ENCODE results near the gene TMEM31. TPM values are rescaled to one million over a fixed set of nuclear protein-coding genes. Genes with fewer than 3 reads are reported as not detected.

Gene TMEM31
- total and polyA plus RNA-seq, 2 of the 4 experiments (the other 2 are of a cell fraction): 0.17 TPM; not detected in 1

DNA sequence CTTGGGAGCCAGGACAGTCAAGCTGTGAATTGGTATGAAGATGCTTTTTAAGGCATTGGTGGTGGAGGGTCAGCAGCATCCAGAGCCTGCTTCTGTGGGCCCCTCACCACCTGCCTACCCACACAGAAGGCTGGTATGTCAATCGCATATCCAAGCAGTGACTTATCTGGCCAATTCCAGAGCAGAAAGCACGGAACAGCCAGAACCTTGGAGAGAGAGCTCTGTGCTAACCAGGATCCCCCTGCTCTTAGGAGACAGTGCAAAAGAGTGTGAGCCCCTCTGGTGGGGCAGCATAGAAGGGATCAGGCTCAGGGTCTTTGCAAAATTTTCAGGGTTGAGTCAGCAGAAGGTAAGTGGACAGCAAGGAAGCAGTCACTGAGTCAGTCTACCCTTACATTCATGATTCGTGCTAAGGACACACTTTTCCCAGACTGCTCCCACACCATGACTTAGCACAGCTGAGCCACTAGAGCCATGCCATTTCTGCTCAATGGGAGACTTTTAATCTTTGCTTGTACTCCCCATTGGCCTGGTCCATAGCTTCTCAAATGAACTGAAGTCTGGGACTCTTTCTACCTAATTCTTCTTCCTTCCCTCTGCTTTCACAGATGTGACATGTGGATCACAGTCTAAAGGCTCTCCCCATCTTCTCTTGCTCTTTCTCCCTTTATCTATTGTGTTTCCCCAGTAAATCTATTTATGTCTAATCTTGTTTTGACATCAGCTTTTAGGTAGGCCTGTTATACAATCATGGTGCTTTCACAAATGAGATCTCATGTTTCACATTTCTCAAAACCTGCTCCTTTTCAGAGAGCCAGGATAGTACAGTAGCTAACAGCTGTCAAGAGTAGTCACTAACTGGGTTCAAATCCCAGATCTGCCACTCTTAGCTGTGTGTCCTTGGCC lies 44.3 kb upstream of the TMEM31 start:
- peaks cover 5% of the 10 kb centered on the region for H3K27me3 ChIP-seq (ENCODE audit: control insufficient read depth, insufficient read depth, low read length)
- 50% methylated on average over 1 of the region's 3 CpGs; no CpG with 5 or more reads in 1 of the 2 experiments for WGBS, 2 experiments (ENCODE audit: extremely low coverage in 2 of 2, insufficient read length in 1 of 2)
- no peak overlapping the region for H2BK15ac ChIP-seq (ENCODE audit: low read depth, low read length)
- no peak overlapping the region for H3K4me2 ChIP-seq (ENCODE audit: low read depth, low read length)
- H3K4me1 ChIP-seq (ENCODE audit: control insufficient read depth, insufficient read depth, low read length): no peaks in the 10 kb centered on the region
- H3K27ac ChIP-seq (ENCODE audit: insufficient read depth, low read length): no peak overlapping the region
- H3K18ac ChIP-seq (ENCODE audit: low read depth, low read length): no peak overlapping the region
- H3K14ac ChIP-seq (replicated peaks; ENCODE audit: low read depth, low read length): no peak overlapping the region
- no peak overlapping the region for H2AK5ac ChIP-seq (ENCODE audit: low read depth, low read length)
- intact Hi-C loops (cut with micrococcal nuclease) (no loop called here), in situ Hi-C loops (cut with MboI; ENCODE audit: low sequenced_read_pairs) (no loop called here), dilution Hi-C loops (cut with HindIII; ENCODE audit: low sequenced_read_pairs, unreplicated experiment) (no loop called here)
- no peak overlapping the region for H3K4me3 ChIP-seq (ENCODE audit: insufficient read depth, low read depth, low read length)
- DNase-seq (peak; percentile 38), ATAC-seq (ENCODE audit: low read depth) (no peak)
- no peak overlapping the region for H2BK5ac ChIP-seq (ENCODE audit: low read depth, low read length, poor library complexity, severe bottlenecking)
- no peak overlapping the region for H4K91ac ChIP-seq (ENCODE audit: insufficient read depth, low read depth, low read length)
- no peak overlapping the region for H4K8ac ChIP-seq (ENCODE audit: low read depth in 2 of 2, low read length in 2 of 2)
- ChIA-PET POLR2A (ENCODE audit: unreplicated experiment) (no interaction called here), CTCF (interaction anchor here (0.6 kb wide), 2 partner anchors 19 to 70 kb away, joined by 3 to 4 read pairs; no protein-coding TSS in a partner anchor)
- H3K9me1 ChIP-seq (ENCODE audit: insufficient read depth, low read length): 0 out of 2 replicates have a peak, but pooled peaks cover 4% of the 10 kb centered on the region
- no peak overlapping the region for H2AFZ ChIP-seq (replicated peaks; ENCODE audit: low read length, poor library complexity)
- H3K56ac ChIP-seq (ENCODE audit: extremely low read depth, insufficient read depth, low read length): no peak overlapping the region
- H3K4ac ChIP-seq (ENCODE audit: low read depth, low read length): no peak overlapping the region
- no TSS peak for BruUV-seq (replicated peaks)
- no peaks in the 10 kb centered on the region for H3K36me3 ChIP-seq (ENCODE audit: control insufficient read depth, insufficient read depth, low read length)
- H3K9ac ChIP-seq (ENCODE audit: low read depth, low read length): no peak overlapping the region
- no peaks in the 10 kb centered on the region for H3K9me3 ChIP-seq (ENCODE audit: control insufficient read depth, insufficient read depth, low read length)
- H2BK20ac ChIP-seq (ENCODE audit: low read depth, low read length): no peak overlapping the region
- H2AK9ac ChIP-seq (replicated peaks; ENCODE audit: low read depth, low read length, poor library complexity): no peak overlapping the region
- no peak overlapping the region for H3K23ac ChIP-seq (ENCODE audit: low read depth, low read length)
- no peak overlapping the region for H4K5ac ChIP-seq (ENCODE audit: low read depth, low read length)
- no peak overlapping the region for H2BK120ac ChIP-seq (ENCODE audit: low read depth, low read length)
- TF ChIP-seq FOS (IDR thresholded peaks at IDR 0.05; ENCODE audit: low read depth, low read length) (no peak), SMC3 (IDR thresholded peaks at IDR 0.05; ENCODE audit: low read depth, low read length) (no peak), CHD1 (IDR thresholded peaks at IDR 0.05; ENCODE audit: low read depth, low read length) (no peak), MAZ (IDR thresholded peaks at IDR 0.05; ENCODE audit: borderline replicate concordance, low read depth, low read length) (no peak), RAD21 (IDR thresholded peaks at IDR 0.05; ENCODE audit: low read length) (no peak), BHLHE40 (IDR thresholded peaks at IDR 0.05; ENCODE audit: low read depth, low read length) (no peak), RCOR1 (IDR thresholded peaks at IDR 0.05; ENCODE audit: insufficient replicate concordance, low read length) (no peak), NFE2L2 (IDR thresholded peaks at IDR 0.05; ENCODE audit: low read depth, low read length) (no peak)
- TF ChIP-seq, protein P1, sequence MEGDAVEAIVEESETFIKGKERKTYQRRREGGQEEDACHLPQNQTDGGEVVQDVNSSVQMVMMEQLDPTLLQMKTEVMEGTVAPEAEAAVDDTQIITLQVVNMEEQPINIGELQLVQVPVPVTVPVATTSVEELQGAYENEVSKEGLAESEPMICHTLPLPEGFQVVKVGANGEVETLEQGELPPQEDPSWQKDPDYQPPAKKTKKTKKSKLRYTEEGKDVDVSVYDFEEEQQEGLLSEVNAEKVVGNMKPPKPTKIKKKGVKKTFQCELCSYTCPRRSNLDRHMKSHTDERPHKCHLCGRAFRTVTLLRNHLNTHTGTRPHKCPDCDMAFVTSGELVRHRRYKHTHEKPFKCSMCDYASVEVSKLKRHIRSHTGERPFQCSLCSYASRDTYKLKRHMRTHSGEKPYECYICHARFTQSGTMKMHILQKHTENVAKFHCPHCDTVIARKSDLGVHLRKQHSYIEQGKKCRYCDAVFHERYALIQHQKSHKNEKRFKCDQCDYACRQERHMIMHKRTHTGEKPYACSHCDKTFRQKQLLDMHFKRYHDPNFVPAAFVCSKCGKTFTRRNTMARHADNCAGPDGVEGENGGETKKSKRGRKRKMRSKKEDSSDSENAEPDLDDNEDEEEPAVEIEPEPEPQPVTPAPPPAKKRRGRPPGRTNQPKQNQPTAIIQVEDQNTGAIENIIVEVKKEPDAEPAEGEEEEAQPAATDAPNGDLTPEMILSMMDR (conservative IDR thresholded peaks at IDR 0.05; ENCODE audit: low read depth, low read length): no peak
- no peaks in the 10 kb centered on the region for H4K20me1 ChIP-seq (ENCODE audit: insufficient read depth, low read length)
- H3K79me1 ChIP-seq (ENCODE audit: low read depth in 1 of 2, low read length in 2 of 2): no peaks in the 10 kb centered on the region

All from IMR-90 (cell line).